GM23338 (cell line): ENCODE results near the gene IFITM1.

Source experiments
- CREB1 ChIP-seq: fragments of 250-450 bp; sonication (Bioruptor Pico); IDR thresholded peaks from 2 replicates; pipeline ENCODE4 v1.5.0; 2020; ENCODE audit warnings: low read depth, mild to moderate bottlenecking, moderate library complexity
- CTCF ChIP-seq, 2 experiments: fragments of 200-600 bp in 1 of 2; sonication (generic) in 1 of 2; conservative IDR thresholded peaks; 2 replicates each; pipeline versions ENCODE4 v1.5.1 to v1.6.1; 2016 to 2017; ENCODE audit warnings: antibody characterized with exemption in 2 of 2, low read depth in 2 of 2, mild to moderate bottlenecking in 2 of 2, moderate library complexity in 1 of 2
- ETS1 ChIP-seq: IDR thresholded peaks from 2 replicates; pipeline ENCODE4 v1.6.1; 2016; ENCODE audit warnings: antibody characterized with exemption
- EZH2 ChIP-seq: fragments of 200-600 bp; sonication (generic); IDR thresholded peaks from one replicate; pipeline ENCODE4 v1.8.0; 2017; ENCODE audit warnings: antibody characterized with exemption, mild to moderate bottlenecking, low read depth; ENCODE audit not compliant: unreplicated experiment
- EZH2phosphoT487 ChIP-seq: fragments of 200-600 bp; sonication (generic); IDR thresholded peaks from one replicate; pipeline ENCODE4 v1.8.1; 2018; ENCODE audit warnings: antibody characterized with exemption; ENCODE audit not compliant: unreplicated experiment
- JUNB ChIP-seq: IDR thresholded peaks from one replicate; pipeline ENCODE4 v1.6.1; 2016; ENCODE audit warnings: antibody characterized with exemption; ENCODE audit not compliant: unreplicated experiment
- NANOG ChIP-seq: IDR thresholded peaks from 2 replicates; pipeline ENCODE4 v1.6.1; 2016; ENCODE audit warnings: antibody characterized with exemption, borderline replicate concordance
- POLR2AphosphoS5 ChIP-seq: IDR thresholded peaks from 2 replicates; pipeline ENCODE4 v1.6.1; 2016; ENCODE audit warnings: antibody characterized with exemption, low read depth
- REST ChIP-seq: IDR thresholded peaks from one replicate; pipeline ENCODE4 v1.6.1; 2018; ENCODE audit warnings: antibody characterized with exemption; ENCODE audit not compliant: unreplicated experiment
- STAT1 ChIP-seq: IDR thresholded peaks from one replicate; pipeline ENCODE4 v1.6.1; 2016; ENCODE audit warnings: antibody characterized with exemption; ENCODE audit not compliant: unreplicated experiment
- ZNF114 ChIP-seq: fragments of 250-450 bp; sonication (Bioruptor Pico); IDR thresholded peaks from 2 replicates; pipeline ENCODE4 v1.5.0; 2020; ENCODE audit warnings: mild to moderate bottlenecking, moderate library complexity
- ZNF331 ChIP-seq: fragments of 250-450 bp; sonication (Bioruptor Pico); IDR thresholded peaks from 2 replicates; pipeline ENCODE4 v1.5.0; 2020; ENCODE audit warnings: low read depth, mild to moderate bottlenecking, moderate library complexity
- ZNF462 ChIP-seq: fragments of 250-450 bp; sonication (Bioruptor Pico); IDR thresholded peaks from 2 replicates; pipeline ENCODE4 v1.5.0; 2020; ENCODE audit warnings: mild to moderate bottlenecking, moderate library complexity

GRCh38 chr11:299951-300735 lies 13.7 kb upstream of the IFITM1 start:
- TF ChIP-seq CTCF (conservative IDR thresholded peaks at IDR 0.05; ENCODE audit: low read depth in 2 of 2): peak; percentile 51 to 78
- no peak for TF ChIP-seq JUNB
- TF ChIP-seq POLR2AphosphoS5: 0 out of 2 replicates have a peak, but pooled peaks have one; percentile 8
- TF ChIP-seq REST: no peak
- no peak for TF ChIP-seq EZH2
- no peak for TF ChIP-seq EZH2phosphoT487
- TF ChIP-seq CREB1 (CRISPR knock-in tag): no peak
- no peak for TF ChIP-seq ETS1
- TF ChIP-seq STAT1: no peak
- TF ChIP-seq ZNF331 (CRISPR knock-in tag): no peak
- TF ChIP-seq ZNF114 (CRISPR knock-in tag): no peak
- TF ChIP-seq NANOG: no peak
- TF ChIP-seq ZNF462 (CRISPR knock-in tag): no peak
